ENCODE measurements around the gene LIMD2.
A peak's percentile ranks its signal among the peaks of the same experiment; 100 is the strongest.
"Not testable (repeated sequence)": the region's sequence is repeated elsewhere in the genome, so short reads cannot be mapped to it uniquely, and the experiment has no call there.

The LIMD2 gene

GRCh38 chr17:63699638-63700527 lies at the start of gene LIMD2:
LIMD2 (minus strand) TSS chr17:63700125; CDS start chr17:63699298, 827 bp downstream.
- DNase-seq (ENCODE audit: low read depth): peak; percentile 56

GRCh38 chr17:63741408-63742173 lies 41.7 kb upstream of the LIMD2 start, which contains the start of gene STRADA:
STRADA (minus strand) TSS chr17:63741799; CDS start chr17:63728369, 13,430 bp downstream.
- peak; percentile 97 for DNase-seq (ENCODE audit: low read depth)

- DNase-seq (ENCODE audit: low read depth): no peak
Observed at GRCh38 chr17:63741143-63741407, 41.1 kb upstream of the LIMD2 start.

- DNase-seq (ENCODE audit: low read depth): peak; percentile 19
Observed at GRCh38 chr17:63740464-63741142, 40.7 kb upstream of the LIMD2 start.

- no peak for DNase-seq (ENCODE audit: low read depth)
Observed at GRCh38 chr17:63735691-63736090, 35.8 kb upstream of the LIMD2 start.

GRCh38 chr17:63722403-63722802 lies 22.5 kb upstream of the LIMD2 start:
- DNase-seq (ENCODE audit: low read depth): no peak

GRCh38 chr17:63720194-63720593 lies 20.3 kb upstream of the LIMD2 start:
- not testable (repeated sequence) for DNase-seq (ENCODE audit: low read depth)

- no peak for DNase-seq (ENCODE audit: low read depth)
Observed at GRCh38 chr17:63718988-63719387, 19.1 kb upstream of the LIMD2 start.

- no peak for DNase-seq (ENCODE audit: low read depth)
Observed at GRCh38 chr17:63716426-63716825, 16.5 kb upstream of the LIMD2 start.

- DNase-seq (ENCODE audit: low read depth): peak; percentile 52
Observed at GRCh38 chr17:63714550-63715277, 14.8 kb upstream of the LIMD2 start.

GRCh38 chr17:63709110-63709509 lies 9.2 kb upstream of the LIMD2 start:
- no peak for DNase-seq (ENCODE audit: low read depth)

GRCh38 chr17:63707151-63707550 lies 7.2 kb upstream of the LIMD2 start:
- no peak for DNase-seq (ENCODE audit: low read depth)

GRCh38 chr17:63706336-63707082 lies 6.6 kb upstream of the LIMD2 start:
- DNase-seq (ENCODE audit: low read depth): no peak

- no peak for DNase-seq (ENCODE audit: low read depth)
Observed at GRCh38 chr17:63705657-63706056, 5.7 kb upstream of the LIMD2 start.

- DNase-seq (ENCODE audit: low read depth): no peak
Observed at GRCh38 chr17:63704836-63705235, 4.9 kb upstream of the LIMD2 start.

- no peak for DNase-seq (ENCODE audit: low read depth)
Observed at GRCh38 chr17:63704259-63704576, 4.3 kb upstream of the LIMD2 start.

GRCh38 chr17:63703556-63704258 lies 3.8 kb upstream of the LIMD2 start:
- no peak for DNase-seq (ENCODE audit: low read depth)

- DNase-seq (ENCODE audit: low read depth): no peak
Observed at GRCh38 chr17:63703029-63703428, 3.1 kb upstream of the LIMD2 start.

- peak; percentile 24 for DNase-seq (ENCODE audit: low read depth)
Observed at GRCh38 chr17:63702721-63703015, 2.7 kb upstream of the LIMD2 start.

GRCh38 chr17:63701868-63702720 lies 2.2 kb upstream of the LIMD2 start:
- no peak for DNase-seq (ENCODE audit: low read depth)

Data from EH (cell line).